GM12892 (cell line): ENCODE data around the gene ASTN2.

Experiments used
- POLR2A ChIP-seq: IDR thresholded peaks from 2 replicates; pipeline ENCODE4 v1.6.1; 2011; ENCODE audit warnings: low read depth, low read length, control low read depth
- POLR2AphosphoS5 ChIP-seq: IDR thresholded peaks from 2 replicates; pipeline ENCODE4 v1.6.1; 2011; ENCODE audit warnings: low read depth, low read length, control low read depth

GRCh38 chr9:116797276-116797675, 617.6 kb downstream of the ASTN2 start:
- TF ChIP-seq POLR2AphosphoS5, result no peak
- TF ChIP-seq POLR2A, result no peak
